ENCODE results near the gene SLC8A1. TPM values are rescaled to one million over a fixed set of nuclear protein-coding genes. Genes with fewer than 3 reads are reported as not detected.

Gene SLC8A1
- total RNA-seq, 1 donor from 2014 or later: 34.8 TPM

GRCh38 chr2:40219141-40219540, 232.7 kb downstream of the SLC8A1 start:
- Histone ChIP-seq H3K4me1 (ENCODE audit: insufficient read depth, low read length) (no peaks in the 10 kb centered on the region), H3K36me3 (ENCODE audit: insufficient read depth, low read length) (no peaks in the 10 kb centered on the region), H3K4me3 (ENCODE audit: insufficient read depth, low read depth, low read length) (no peak overlapping the region), H3K27ac (ENCODE audit: low read depth, low read length) (no peak overlapping the region), H3K27me3 (ENCODE audit: insufficient read depth, low read length) (no peaks in the 10 kb centered on the region), H3K4me2 (ENCODE audit: low read length) (no peak overlapping the region), H4K20me1 (ENCODE audit: insufficient read depth, low read length) (no peaks in the 10 kb centered on the region), H3K9me3 (ENCODE audit: insufficient read depth, low read depth, low read length) (no peaks in the 10 kb centered on the region), H2AFZ (ENCODE audit: low read depth, low read length) (no peak overlapping the region), H3K9ac (ENCODE audit: low read length) (no peak overlapping the region), H3K79me2 (ENCODE audit: insufficient read depth, low read length) (no peaks in the 10 kb centered on the region)
- no peak overlapping the region for H3K4me3 Mint-ChIP-seq (ENCODE audit: unreplicated experiment)
- no peak overlapping the region for H3K27ac Mint-ChIP-seq (ENCODE audit: unreplicated experiment)
- H3K9me3 Mint-ChIP-seq (ENCODE audit: unreplicated experiment): peaks cover 12% of the 10 kb centered on the region
- FAIRE-seq: no peak
- H3K4me1 Mint-ChIP-seq (ENCODE audit: low read depth, unreplicated experiment): peaks cover 11% of the 10 kb centered on the region
- H3K27me3 Mint-ChIP-seq (ENCODE audit: low read depth, unreplicated experiment): no peaks in the 10 kb centered on the region
- no peak for DNase-seq (ENCODE audit: low read depth)
- no peak for TF ChIP-seq EZH2 (IDR thresholded peaks at IDR 0.05; ENCODE audit: insufficient read depth, low read length)
- no peak for TF ChIP-seq CTCF (IDR thresholded peaks at IDR 0.05; ENCODE audit: insufficient read depth, low read depth, low read length)
- H3K36me3 Mint-ChIP-seq (ENCODE audit: low read depth, unreplicated experiment): peaks cover 11% of the 10 kb centered on the region

DNA sequence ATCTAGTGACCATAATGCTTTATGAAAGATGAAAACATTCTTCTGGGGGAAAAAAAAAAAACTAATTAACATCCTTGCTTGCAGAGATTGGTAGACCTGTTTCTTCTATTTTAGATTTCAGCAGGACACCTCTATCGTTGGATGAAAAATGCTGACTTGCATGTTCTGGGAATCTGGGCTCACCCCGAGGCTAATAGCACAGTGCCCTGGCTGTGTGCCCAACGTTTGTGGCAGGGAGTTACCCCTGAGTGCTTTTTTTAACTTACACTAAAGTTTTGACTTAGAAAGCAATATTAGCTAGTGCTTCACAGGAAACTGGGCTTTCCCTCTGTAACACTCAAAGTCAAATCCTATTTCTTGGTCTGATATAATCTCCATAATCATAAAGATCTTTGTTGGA, 233.2 kb downstream of the SLC8A1 start:
- DNase-seq (ENCODE audit: low read depth) (no peak), FAIRE-seq (no peak)
- Histone ChIP-seq H3K4me3 (ENCODE audit: insufficient read depth, low read depth, low read length) (no peak overlapping the region), H3K79me2 (ENCODE audit: insufficient read depth, low read length) (no peaks in the 10 kb centered on the region), H3K4me2 (ENCODE audit: low read length) (no peak overlapping the region), H3K4me1 (ENCODE audit: insufficient read depth, low read length) (peaks cover under 1% of the 10 kb centered on the region), H3K27me3 (ENCODE audit: insufficient read depth, low read length) (no peaks in the 10 kb centered on the region), H4K20me1 (ENCODE audit: insufficient read depth, low read length) (no peaks in the 10 kb centered on the region), H3K36me3 (ENCODE audit: insufficient read depth, low read length) (no peaks in the 10 kb centered on the region), H3K9ac (ENCODE audit: low read length) (no peak overlapping the region), H3K27ac (ENCODE audit: low read depth, low read length) (no peak overlapping the region), H2AFZ (ENCODE audit: low read depth, low read length) (no peak overlapping the region), H3K9me3 (ENCODE audit: insufficient read depth, low read depth, low read length) (no peaks in the 10 kb centered on the region)
- Mint-ChIP-seq H3K4me1 (ENCODE audit: low read depth, unreplicated experiment) (peaks cover 11% of the 10 kb centered on the region), H3K4me3 (ENCODE audit: unreplicated experiment) (no peak overlapping the region), H3K27me3 (ENCODE audit: low read depth, unreplicated experiment) (no peaks in the 10 kb centered on the region), H3K27ac (ENCODE audit: unreplicated experiment) (no peak overlapping the region), H3K9me3 (ENCODE audit: unreplicated experiment) (peaks cover 12% of the 10 kb centered on the region), H3K36me3 (ENCODE audit: low read depth, unreplicated experiment) (peaks cover 11% of the 10 kb centered on the region)
- TF ChIP-seq CTCF (IDR thresholded peaks at IDR 0.05; ENCODE audit: insufficient read depth, low read depth, low read length): no peak
- TF ChIP-seq EZH2 (IDR thresholded peaks at IDR 0.05; ENCODE audit: insufficient read depth, low read length): no peak

GRCh38 chr2:40213619-40214018, 238.3 kb downstream of the SLC8A1 start:
- Mint-ChIP-seq H3K36me3 (ENCODE audit: low read depth, unreplicated experiment) (peaks cover 5% of the 10 kb centered on the region), H3K9me3 (ENCODE audit: unreplicated experiment) (peaks cover 4% of the 10 kb centered on the region), H3K4me3 (ENCODE audit: unreplicated experiment) (no peak overlapping the region), H3K27me3 (ENCODE audit: low read depth, unreplicated experiment) (no peaks in the 10 kb centered on the region), H3K27ac (ENCODE audit: unreplicated experiment) (no peak overlapping the region), H3K4me1 (ENCODE audit: low read depth, unreplicated experiment) (peaks cover 9% of the 10 kb centered on the region)
- H3K79me2 ChIP-seq (ENCODE audit: insufficient read depth, low read length): no peaks in the 10 kb centered on the region
- H3K36me3 ChIP-seq (ENCODE audit: insufficient read depth, low read length): no peaks in the 10 kb centered on the region
- H4K20me1 ChIP-seq (ENCODE audit: insufficient read depth, low read length): no peaks in the 10 kb centered on the region
- peaks cover 9% of the 10 kb centered on the region for H3K4me1 ChIP-seq (ENCODE audit: insufficient read depth, low read length)
- H3K9ac ChIP-seq (ENCODE audit: low read length): no peak overlapping the region
- H3K4me2 ChIP-seq (ENCODE audit: low read length): no peak overlapping the region
- no peak overlapping the region for H2AFZ ChIP-seq (ENCODE audit: low read depth, low read length)
- H3K9me3 ChIP-seq (ENCODE audit: insufficient read depth, low read depth, low read length): no peaks in the 10 kb centered on the region
- H3K27ac ChIP-seq (ENCODE audit: low read depth, low read length): no peak overlapping the region
- DNase-seq (ENCODE audit: low read depth) (peak; percentile 12), FAIRE-seq (no peak)
- H3K27me3 ChIP-seq (ENCODE audit: insufficient read depth, low read length): no peaks in the 10 kb centered on the region
- no peak overlapping the region for H3K4me3 ChIP-seq (ENCODE audit: insufficient read depth, low read depth, low read length)
- no peak for TF ChIP-seq CTCF (IDR thresholded peaks at IDR 0.05; ENCODE audit: insufficient read depth, low read depth, low read length)
- no peak for TF ChIP-seq EZH2 (IDR thresholded peaks at IDR 0.05; ENCODE audit: insufficient read depth, low read length)

Data from astrocyte (in vitro differentiated cells and primary cell).